Hepatocyte (in vitro differentiated cells): ENCODE measurements around the gene NOTCH1.

ENCODE experiments used
- EZH2 ChIP-seq: fragments of 200-600 bp; sonication (generic); IDR thresholded peaks from 2 replicates; pipeline ENCODE4 v1.6.1; 2016; ENCODE audit warnings: antibody characterized with exemption, mild to moderate bottlenecking, borderline replicate concordance
- TF ChIP-seq, protein P1 (sequence below): fragments of 200-600 bp; sonication (generic); IDR thresholded peaks from 2 replicates; pipeline ENCODE4 v1.5.1; 2016; ENCODE audit warnings: antibody characterized with exemption, mild to moderate bottlenecking; ENCODE audit not compliant: poor library complexity

DNA sequence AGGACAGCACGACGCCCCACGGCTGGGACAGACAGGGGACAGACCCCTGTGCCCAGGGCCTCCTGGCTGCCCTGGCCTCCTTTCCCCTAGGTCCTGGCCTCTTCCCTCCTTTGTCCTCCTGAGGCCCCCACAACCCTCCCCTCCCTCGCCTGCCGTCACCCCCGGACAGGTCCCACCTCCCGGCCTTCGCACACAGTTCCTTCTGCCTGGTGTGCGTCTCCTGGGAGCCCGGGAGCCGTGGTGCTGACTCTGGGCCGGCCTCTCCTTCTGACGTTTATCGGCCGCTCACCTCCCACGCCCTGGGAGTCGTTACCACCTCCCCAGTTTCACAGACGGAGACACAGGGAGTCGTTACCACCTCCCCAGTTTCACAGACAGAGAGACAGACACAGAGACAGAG, 25.1 kb upstream of the NOTCH1 start:
- TF ChIP-seq EZH2: no peak
- TF ChIP-seq, protein P1, sequence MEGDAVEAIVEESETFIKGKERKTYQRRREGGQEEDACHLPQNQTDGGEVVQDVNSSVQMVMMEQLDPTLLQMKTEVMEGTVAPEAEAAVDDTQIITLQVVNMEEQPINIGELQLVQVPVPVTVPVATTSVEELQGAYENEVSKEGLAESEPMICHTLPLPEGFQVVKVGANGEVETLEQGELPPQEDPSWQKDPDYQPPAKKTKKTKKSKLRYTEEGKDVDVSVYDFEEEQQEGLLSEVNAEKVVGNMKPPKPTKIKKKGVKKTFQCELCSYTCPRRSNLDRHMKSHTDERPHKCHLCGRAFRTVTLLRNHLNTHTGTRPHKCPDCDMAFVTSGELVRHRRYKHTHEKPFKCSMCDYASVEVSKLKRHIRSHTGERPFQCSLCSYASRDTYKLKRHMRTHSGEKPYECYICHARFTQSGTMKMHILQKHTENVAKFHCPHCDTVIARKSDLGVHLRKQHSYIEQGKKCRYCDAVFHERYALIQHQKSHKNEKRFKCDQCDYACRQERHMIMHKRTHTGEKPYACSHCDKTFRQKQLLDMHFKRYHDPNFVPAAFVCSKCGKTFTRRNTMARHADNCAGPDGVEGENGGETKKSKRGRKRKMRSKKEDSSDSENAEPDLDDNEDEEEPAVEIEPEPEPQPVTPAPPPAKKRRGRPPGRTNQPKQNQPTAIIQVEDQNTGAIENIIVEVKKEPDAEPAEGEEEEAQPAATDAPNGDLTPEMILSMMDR: no peak
